Prostate gland (tissue), 2 donors: ENCODE measurements around the gene MXRA8.

Source experiments
- CTCF ChIP-seq, 4 experiments: fragments of 200-600 bp in 2 of 4; fragments of 450-650 bp in 2 of 4; sonication (generic) in 2 of 4; IDR thresholded peaks; 1 replicate in 3 of 4; 2 replicates in 1 of 4; pipeline ENCODE4 v1.5.1; 2016 to 2019; ENCODE audit warnings: antibody characterized with exemption in 4 of 4, mild to moderate bottlenecking in 2 of 4, moderate library complexity in 2 of 4
- POLR2A ChIP-seq: fragments of 450-650 bp; IDR thresholded peaks from one replicate; pipeline ENCODE4 v1.6.1; 2016; ENCODE audit warnings: antibody characterized with exemption, mild to moderate bottlenecking

DNA sequence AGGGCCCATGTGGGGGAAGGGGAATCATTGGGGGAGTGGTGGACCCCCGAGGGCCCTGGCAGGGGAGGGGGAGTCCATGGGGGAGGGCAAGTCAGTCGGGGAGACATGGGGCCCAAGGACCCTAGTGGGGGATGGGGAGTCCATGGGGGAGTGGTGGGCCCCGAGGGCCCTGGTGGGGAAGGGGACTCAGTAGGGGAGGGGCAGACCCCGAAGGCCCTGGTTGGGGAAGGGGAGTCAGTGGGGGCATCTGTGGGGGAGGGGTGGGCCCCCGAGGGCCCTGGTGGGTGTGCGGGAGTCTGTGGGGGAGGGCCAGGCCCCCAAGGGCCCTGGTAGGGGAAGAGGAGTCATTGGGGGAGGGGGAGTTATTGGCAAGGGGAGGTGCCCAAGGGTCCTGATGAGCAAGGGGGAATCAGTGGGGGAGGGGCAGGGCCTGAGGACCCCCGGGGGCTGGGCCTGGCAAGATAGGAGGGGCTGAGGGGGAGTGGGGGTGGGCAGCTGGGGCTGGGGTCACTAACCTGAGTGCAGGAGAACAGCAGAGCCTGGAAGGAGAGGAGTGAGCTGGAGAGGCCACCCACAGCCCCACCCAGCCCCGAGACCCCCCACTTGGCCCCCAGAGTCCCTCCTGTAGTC lies 2.1 kb downstream of the MXRA8 start:
- TF ChIP-seq POLR2A, result no peak
- no peak for TF ChIP-seq CTCF (IDR thresholded peaks at IDR 0.05)
